WTC11 (cell line): Measurements from ENCODE around the gene ZDHHC18. TPM values are rescaled to one million over a fixed set of nuclear protein-coding genes. Genes with fewer than 3 reads are reported as not detected.

ENCODE experiments used
- ATAC-seq: fragments of 200-7000 bp; cut with Tn5 transposase; 2 replicates; pipeline ENCODE4 v1.10.0; 2021; ENCODE audit warnings: mild to moderate bottlenecking, moderate library complexity
- CTCF ChIA-PET: fragments of 300-600 bp; sonication (Branson Sonifier 250); formaldehyde crosslinking; loops from one replicate; lab custom pipeline; 2021; ENCODE audit warnings: antibody characterized with exemption; lab: Charles Lee
- POLR2A ChIA-PET: fragments of 350-600 bp; sonication (Branson Sonifier 250); formaldehyde crosslinking; loops from one replicate; lab custom pipeline; 2021; ENCODE audit warnings: antibody characterized with exemption; lab: Charles Lee
- DNase-seq: peaks from one replicate; pipeline ENCODE4 v3.0.0; 2021; ENCODE audit warnings: low spot score
- H3K27ac Mint-ChIP-seq: 2 replicates; pipeline ENCODE4 v1.8.0; 2021; ENCODE audit warnings: mixed read lengths
- H3K27me3 Mint-ChIP-seq: 2 replicates; pipeline ENCODE4 v1.8.0; 2021; ENCODE audit warnings: low read depth, mild to moderate bottlenecking, moderate library complexity, mixed read lengths
- H3K36me3 Mint-ChIP-seq: 2 replicates; pipeline ENCODE4 v1.8.0; 2021; ENCODE audit warnings: mixed read lengths
- H3K4me1 Mint-ChIP-seq: 2 replicates; pipeline ENCODE4 v1.8.0; 2022; ENCODE audit warnings: mixed read lengths
- H3K4me3 Mint-ChIP-seq: 2 replicates; pipeline ENCODE4 v1.8.0; 2021; ENCODE audit warnings: mild to moderate bottlenecking, moderate library complexity, mixed read lengths
- H3K9me3 Mint-ChIP-seq: 2 replicates; pipeline ENCODE4 v1.8.0; 2021; ENCODE audit warnings: mixed read lengths
- ATF1 ChIP-seq: sonication (generic); formaldehyde crosslinking; IDR thresholded peaks from 2 replicates; pipeline ENCODE4 v1.8.1; 2023; ENCODE audit warnings: mild to moderate bottlenecking, moderate library complexity, missing genetic modification reagents
- CREB1 ChIP-seq: sonication (generic); formaldehyde crosslinking; IDR thresholded peaks from 2 replicates; pipeline ENCODE4 v1.8.0; 2023; ENCODE audit warnings: mild to moderate bottlenecking, missing genetic modification reagents
- CREM ChIP-seq: sonication (generic); formaldehyde crosslinking; IDR thresholded peaks from 2 replicates; pipeline ENCODE4 v1.8.1; 2022; ENCODE audit warnings: mild to moderate bottlenecking, missing genetic modification reagents, moderate library complexity
- GRHL2 ChIP-seq: fragments of 250-450 bp; sonication (Bioruptor Pico); IDR thresholded peaks from 2 replicates; pipeline ENCODE4 v1.8.0; 2022; ENCODE audit warnings: mild to moderate bottlenecking, moderate library complexity; ENCODE audit not compliant: insufficient replicate concordance, severe bottlenecking
- KAT7 ChIP-seq: sonication (generic); formaldehyde crosslinking; IDR thresholded peaks from 2 replicates; pipeline ENCODE4 v1.8.1; 2023; ENCODE audit warnings: missing genetic modification reagents, mild to moderate bottlenecking, borderline replicate concordance
- NR2C2 ChIP-seq: sonication (generic); formaldehyde crosslinking; IDR thresholded peaks from 2 replicates; pipeline ENCODE4 v1.8.0; 2022; ENCODE audit warnings: mild to moderate bottlenecking, missing genetic modification reagents
- PRRX2 ChIP-seq: fragments of 250-450 bp; sonication (Bioruptor Pico); IDR thresholded peaks from 2 replicates; pipeline ENCODE4 v1.8.0; 2021; ENCODE audit warnings: mild to moderate bottlenecking
- SMAD3 ChIP-seq: sonication (generic); formaldehyde crosslinking; IDR thresholded peaks from 2 replicates; pipeline ENCODE4 v1.8.0; 2022; ENCODE audit warnings: missing genetic modification reagents, mild to moderate bottlenecking, borderline replicate concordance
- TP53 ChIP-seq: sonication (generic); formaldehyde crosslinking; IDR thresholded peaks from 2 replicates; pipeline ENCODE4 v1.8.1; 2023; ENCODE audit warnings: mild to moderate bottlenecking, missing genetic modification reagents
- ZNF138 ChIP-seq: sonication (generic); formaldehyde crosslinking; conservative IDR thresholded peaks from 2 replicates; pipeline ENCODE4 v1.8.1; 2022; ENCODE audit warnings: mild to moderate bottlenecking, moderate library complexity, missing genetic modification reagents
- ZNF219 ChIP-seq: sonication (generic); formaldehyde crosslinking; IDR thresholded peaks from 2 replicates; pipeline ENCODE4 v1.8.0; 2023; ENCODE audit warnings: missing genetic modification reagents, mild to moderate bottlenecking, borderline replicate concordance
- ZNF232 ChIP-seq: sonication (generic); formaldehyde crosslinking; IDR thresholded peaks from 2 replicates; pipeline ENCODE4 v1.8.0; 2022; ENCODE audit warnings: mild to moderate bottlenecking, missing genetic modification reagents
- ZNF317 ChIP-seq: sonication (generic); formaldehyde crosslinking; IDR thresholded peaks from 2 replicates; pipeline ENCODE4 v1.8.1; 2023; ENCODE audit warnings: low read depth, mild to moderate bottlenecking, moderate library complexity, missing genetic modification reagents, borderline replicate concordance
- ZNF416 ChIP-seq: fragments of 250-450 bp; sonication (Bioruptor Pico); IDR thresholded peaks from 2 replicates; pipeline ENCODE4 v1.9.0; 2021; ENCODE audit warnings: mild to moderate bottlenecking, inconsistent platforms
- ZNF671 ChIP-seq: fragments of 250-450 bp; sonication (Bioruptor Pico); IDR thresholded peaks from 2 replicates; pipeline ENCODE4 v1.8.0; 2021; ENCODE audit warnings: mild to moderate bottlenecking
- total RNA-seq: library from RNA; stranded (reverse); gene quantifications from 3 replicates; pipeline ENCODE4 v1.2.3, GENCODE V29; 2021
- TF ChIP-seq, protein P1 (sequence below): sonication (generic); formaldehyde crosslinking; IDR thresholded peaks from 2 replicates; pipeline ENCODE4 v1.8.0; 2022; ENCODE audit warnings: missing genetic modification reagents
- TF ChIP-seq, protein P2 (sequence below): sonication (generic); formaldehyde crosslinking; IDR thresholded peaks from 2 replicates; pipeline ENCODE4 v1.8.1; 2022; ENCODE audit warnings: low read depth, missing genetic modification reagents, borderline replicate concordance
- TF ChIP-seq, protein P3 (sequence below): sonication (generic); formaldehyde crosslinking; IDR thresholded peaks from 2 replicates; pipeline ENCODE4 v1.8.1; 2022; ENCODE audit warnings: mild to moderate bottlenecking, moderate library complexity, missing genetic modification reagents
- TF ChIP-seq, protein P4 (sequence below): sonication (generic); formaldehyde crosslinking; IDR thresholded peaks from 2 replicates; pipeline ENCODE4 v1.8.1; 2023; ENCODE audit warnings: mild to moderate bottlenecking, moderate library complexity, missing genetic modification reagents
- TF ChIP-seq, protein P5 (sequence below): fragments of 250-450 bp; sonication (Bioruptor Pico); IDR thresholded peaks from 2 replicates; pipeline ENCODE4 v1.9.0; 2021; ENCODE audit warnings: mild to moderate bottlenecking

ZDHHC18 gene
- total RNA-seq, 1 experiment from 2014 or later = 26.5 TPM

DNA sequence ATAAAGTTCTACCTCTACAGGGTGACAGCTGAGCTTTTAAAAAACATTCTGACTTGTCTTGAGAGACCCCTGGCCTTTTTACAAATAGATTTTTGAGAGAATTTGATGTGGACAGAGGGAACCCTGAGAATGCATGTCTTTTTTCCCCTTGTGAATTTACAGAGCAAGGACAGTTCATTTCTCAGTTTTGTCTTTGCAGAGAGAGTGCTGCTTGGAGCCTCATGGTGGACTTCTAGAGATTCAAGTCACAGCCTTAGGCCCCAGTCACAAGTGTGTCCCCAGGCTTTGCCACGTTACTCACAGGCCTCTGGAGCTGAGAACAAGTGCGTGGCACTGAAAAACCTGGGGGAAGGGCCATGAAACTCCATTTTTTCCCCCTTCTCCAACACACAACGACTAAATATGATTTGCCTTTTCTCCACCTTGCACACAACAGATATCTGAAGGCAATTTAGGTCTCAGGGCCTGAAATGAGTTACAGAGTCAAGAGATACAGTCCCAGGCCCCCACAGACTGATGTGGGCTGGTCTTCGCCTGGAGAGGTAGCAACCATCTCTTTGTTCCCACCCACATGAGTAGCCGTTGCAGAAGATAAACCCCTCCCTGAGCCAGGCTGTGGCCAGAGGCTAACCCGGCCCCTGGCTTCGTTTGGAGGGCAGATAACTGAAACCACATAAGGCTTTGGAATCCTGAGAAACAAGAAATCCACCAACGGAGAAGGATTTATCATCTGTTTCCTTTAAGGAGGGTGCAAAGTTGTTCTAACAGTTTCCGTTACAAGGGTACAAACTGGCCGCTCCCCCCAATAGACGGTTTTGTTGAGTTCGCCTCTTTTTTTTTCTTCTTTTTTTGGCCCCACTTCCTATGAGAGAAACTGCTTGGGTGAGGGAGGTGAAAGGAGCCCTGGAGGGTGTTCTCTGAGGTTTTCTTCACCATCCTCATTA, 39.8 kb upstream of the ZDHHC18 start:
- Mint-ChIP-seq H3K4me1 (peaks cover 58% of the 10 kb centered on the region), H3K4me3 (peak overlapping the region; percentile 97), H3K27ac (peak overlapping the region; percentile 98), H3K9me3 (no peaks in the 10 kb centered on the region), H3K36me3 (peaks cover 6% of the 10 kb centered on the region; the same call in 1 of the 2 replicates), H3K27me3 (no peaks in the 10 kb centered on the region; the same call in 1 of the 2 replicates)
- ChIA-PET CTCF (interaction anchor here (1.0 to 3.9 kb wide), 7 partner anchors 94 to 249 kb away, joined by 3 to 52 read pairs (median 17); no protein-coding TSS in a partner anchor), POLR2A (interaction anchor here (1.0 to 3.0 kb wide), 4 partner anchors 15 to 255 kb away, joined by 3 to 19 read pairs (median 3); no protein-coding TSS in a partner anchor)
- peak; percentile 44 for ATAC-seq
- TF ChIP-seq, protein P1, sequence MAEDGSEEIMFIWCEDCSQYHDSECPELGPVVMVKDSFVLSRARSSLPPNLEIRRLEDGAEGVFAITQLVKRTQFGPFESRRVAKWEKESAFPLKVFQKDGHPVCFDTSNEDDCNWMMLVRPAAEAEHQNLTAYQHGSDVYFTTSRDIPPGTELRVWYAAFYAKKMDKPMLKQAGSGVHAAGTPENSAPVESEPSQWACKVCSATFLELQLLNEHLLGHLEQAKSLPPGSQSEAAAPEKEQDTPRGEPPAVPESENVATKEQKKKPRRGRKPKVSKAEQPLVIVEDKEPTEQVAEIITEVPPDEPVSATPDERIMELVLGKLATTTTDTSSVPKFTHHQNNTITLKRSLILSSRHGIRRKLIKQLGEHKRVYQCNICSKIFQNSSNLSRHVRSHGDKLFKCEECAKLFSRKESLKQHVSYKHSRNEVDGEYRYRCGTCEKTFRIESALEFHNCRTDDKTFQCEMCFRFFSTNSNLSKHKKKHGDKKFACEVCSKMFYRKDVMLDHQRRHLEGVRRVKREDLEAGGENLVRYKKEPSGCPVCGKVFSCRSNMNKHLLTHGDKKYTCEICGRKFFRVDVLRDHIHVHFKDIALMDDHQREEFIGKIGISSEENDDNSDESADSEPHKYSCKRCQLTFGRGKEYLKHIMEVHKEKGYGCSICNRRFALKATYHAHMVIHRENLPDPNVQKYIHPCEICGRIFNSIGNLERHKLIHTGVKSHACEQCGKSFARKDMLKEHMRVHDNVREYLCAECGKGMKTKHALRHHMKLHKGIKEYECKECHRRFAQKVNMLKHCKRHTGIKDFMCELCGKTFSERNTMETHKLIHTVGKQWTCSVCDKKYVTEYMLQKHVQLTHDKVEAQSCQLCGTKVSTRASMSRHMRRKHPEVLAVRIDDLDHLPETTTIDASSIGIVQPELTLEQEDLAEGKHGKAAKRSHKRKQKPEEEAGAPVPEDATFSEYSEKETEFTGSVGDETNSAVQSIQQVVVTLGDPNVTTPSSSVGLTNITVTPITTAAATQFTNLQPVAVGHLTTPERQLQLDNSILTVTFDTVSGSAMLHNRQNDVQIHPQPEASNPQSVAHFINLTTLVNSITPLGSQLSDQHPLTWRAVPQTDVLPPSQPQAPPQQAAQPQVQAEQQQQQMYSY (CRISPR knock-in tag) = peak; percentile 64; the same call in 1 of the 2 replicates
- no peak for TF ChIP-seq ZNF317
- TF ChIP-seq, protein P2, sequence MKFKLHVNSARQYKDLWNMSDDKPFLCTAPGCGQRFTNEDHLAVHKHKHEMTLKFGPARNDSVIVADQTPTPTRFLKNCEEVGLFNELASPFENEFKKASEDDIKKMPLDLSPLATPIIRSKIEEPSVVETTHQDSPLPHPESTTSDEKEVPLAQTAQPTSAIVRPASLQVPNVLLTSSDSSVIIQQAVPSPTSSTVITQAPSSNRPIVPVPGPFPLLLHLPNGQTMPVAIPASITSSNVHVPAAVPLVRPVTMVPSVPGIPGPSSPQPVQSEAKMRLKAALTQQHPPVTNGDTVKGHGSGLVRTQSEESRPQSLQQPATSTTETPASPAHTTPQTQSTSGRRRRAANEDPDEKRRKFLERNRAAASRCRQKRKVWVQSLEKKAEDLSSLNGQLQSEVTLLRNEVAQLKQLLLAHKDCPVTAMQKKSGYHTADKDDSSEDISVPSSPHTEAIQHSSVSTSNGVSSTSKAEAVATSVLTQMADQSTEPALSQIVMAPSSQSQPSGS (CRISPR knock-in tag) = no peak
- TF ChIP-seq CREB1 (CRISPR knock-in tag) = no peak
- no peak for TF ChIP-seq GRHL2 (CRISPR knock-in tag)
- TF ChIP-seq ATF1 = no peak
- no peak for TF ChIP-seq ZNF232
- peak; percentile 48 for DNase-seq

DNA sequence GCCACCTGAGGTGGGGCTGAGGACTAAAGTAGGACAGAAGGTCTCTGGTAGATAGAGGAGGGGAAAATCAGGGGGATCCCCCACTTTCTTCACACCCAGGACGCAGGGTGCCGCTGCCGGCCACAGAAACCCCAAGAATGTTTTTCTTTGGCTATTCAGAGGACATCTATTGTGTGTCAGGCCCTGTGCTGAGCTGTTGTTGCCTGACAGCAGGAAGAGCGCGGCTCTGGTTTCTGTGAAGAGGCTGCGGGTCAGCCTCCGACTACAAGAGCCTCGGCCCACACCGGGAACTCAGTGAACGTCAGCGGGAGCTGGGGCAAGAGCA, 39.1 kb upstream of the ZDHHC18 start:
- POLR2A ChIA-PET = interaction anchor here (0.6 to 3.0 kb wide), 7 partner anchors 11 to 256 kb away, joined by 3 to 19 read pairs (median 3); no protein-coding TSS in a partner anchor
- Mint-ChIP-seq H3K9me3 (no peaks in the 10 kb centered on the region), H3K4me1 (peaks cover 58% of the 10 kb centered on the region)
- TF ChIP-seq SMAD3 (CRISPR knock-in tag) = 0 out of 2 replicates have a peak, but pooled peaks have one; percentile 23
- TF ChIP-seq, protein P3, sequence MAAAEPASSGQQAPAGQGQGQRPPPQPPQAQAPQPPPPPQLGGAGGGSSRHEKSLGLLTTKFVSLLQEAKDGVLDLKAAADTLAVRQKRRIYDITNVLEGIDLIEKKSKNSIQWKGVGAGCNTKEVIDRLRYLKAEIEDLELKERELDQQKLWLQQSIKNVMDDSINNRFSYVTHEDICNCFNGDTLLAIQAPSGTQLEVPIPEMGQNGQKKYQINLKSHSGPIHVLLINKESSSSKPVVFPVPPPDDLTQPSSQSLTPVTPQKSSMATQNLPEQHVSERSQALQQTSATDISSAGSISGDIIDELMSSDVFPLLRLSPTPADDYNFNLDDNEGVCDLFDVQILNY (CRISPR knock-in tag) = no peak
- TF ChIP-seq ZNF671 (CRISPR knock-in tag) = 0 out of 2 replicates have a peak, but pooled peaks have one; percentile 43
- 0 out of 2 replicates have a peak, but pooled peaks have one; percentile 7 for TF ChIP-seq ZNF416 (CRISPR knock-in tag)
- no peak for TF ChIP-seq CREB1 (CRISPR knock-in tag)
- TF ChIP-seq, protein P4, sequence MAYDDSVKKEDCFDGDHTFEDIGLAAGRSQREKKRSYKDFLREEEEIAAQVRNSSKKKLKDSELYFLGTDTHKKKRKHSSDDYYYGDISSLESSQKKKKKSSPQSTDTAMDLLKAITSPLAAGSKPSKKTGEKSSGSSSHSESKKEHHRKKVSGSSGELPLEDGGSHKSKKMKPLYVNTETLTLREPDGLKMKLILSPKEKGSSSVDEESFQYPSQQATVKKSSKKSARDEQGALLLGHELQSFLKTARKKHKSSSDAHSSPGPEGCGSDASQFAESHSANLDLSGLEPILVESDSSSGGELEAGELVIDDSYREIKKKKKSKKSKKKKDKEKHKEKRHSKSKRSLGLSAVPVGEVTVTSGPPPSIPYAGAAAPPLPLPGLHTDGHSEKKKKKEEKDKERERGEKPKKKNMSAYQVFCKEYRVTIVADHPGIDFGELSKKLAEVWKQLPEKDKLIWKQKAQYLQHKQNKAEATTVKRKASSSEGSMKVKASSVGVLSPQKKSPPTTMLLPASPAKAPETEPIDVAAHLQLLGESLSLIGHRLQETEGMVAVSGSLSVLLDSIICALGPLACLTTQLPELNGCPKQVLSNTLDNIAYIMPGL (CRISPR knock-in tag) = 0 out of 2 replicates have a peak, but pooled peaks have one; percentile 22
- TF ChIP-seq, protein P5, sequence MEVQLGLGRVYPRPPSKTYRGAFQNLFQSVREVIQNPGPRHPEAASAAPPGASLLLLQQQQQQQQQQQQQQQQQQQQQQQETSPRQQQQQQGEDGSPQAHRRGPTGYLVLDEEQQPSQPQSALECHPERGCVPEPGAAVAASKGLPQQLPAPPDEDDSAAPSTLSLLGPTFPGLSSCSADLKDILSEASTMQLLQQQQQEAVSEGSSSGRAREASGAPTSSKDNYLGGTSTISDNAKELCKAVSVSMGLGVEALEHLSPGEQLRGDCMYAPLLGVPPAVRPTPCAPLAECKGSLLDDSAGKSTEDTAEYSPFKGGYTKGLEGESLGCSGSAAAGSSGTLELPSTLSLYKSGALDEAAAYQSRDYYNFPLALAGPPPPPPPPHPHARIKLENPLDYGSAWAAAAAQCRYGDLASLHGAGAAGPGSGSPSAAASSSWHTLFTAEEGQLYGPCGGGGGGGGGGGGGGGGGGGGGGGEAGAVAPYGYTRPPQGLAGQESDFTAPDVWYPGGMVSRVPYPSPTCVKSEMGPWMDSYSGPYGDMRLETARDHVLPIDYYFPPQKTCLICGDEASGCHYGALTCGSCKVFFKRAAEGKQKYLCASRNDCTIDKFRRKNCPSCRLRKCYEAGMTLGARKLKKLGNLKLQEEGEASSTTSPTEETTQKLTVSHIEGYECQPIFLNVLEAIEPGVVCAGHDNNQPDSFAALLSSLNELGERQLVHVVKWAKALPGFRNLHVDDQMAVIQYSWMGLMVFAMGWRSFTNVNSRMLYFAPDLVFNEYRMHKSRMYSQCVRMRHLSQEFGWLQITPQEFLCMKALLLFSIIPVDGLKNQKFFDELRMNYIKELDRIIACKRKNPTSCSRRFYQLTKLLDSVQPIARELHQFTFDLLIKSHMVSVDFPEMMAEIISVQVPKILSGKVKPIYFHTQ = peak; percentile 43; the same call in 1 of the 2 replicates
- TF ChIP-seq ZNF138 (CRISPR knock-in tag) = no peak
- 0 out of 2 replicates have a peak, but pooled peaks have one; percentile 28 for TF ChIP-seq KAT7 (CRISPR knock-in tag)
- TF ChIP-seq CREM (CRISPR knock-in tag) = 0 out of 2 replicates have a peak, but pooled peaks have one; percentile 36
- TF ChIP-seq ZNF219 (CRISPR knock-in tag) = no peak
- no peak for TF ChIP-seq TP53 (CRISPR knock-in tag)
- no peak for TF ChIP-seq NR2C2 (CRISPR knock-in tag)
- no peak for TF ChIP-seq PRRX2 (CRISPR knock-in tag)
- TF ChIP-seq, all 79 proteins: peak for 7
- peak overlapping the region; percentile 98 for H3K27ac Mint-ChIP-seq
- no peaks in the 10 kb centered on the region; the same call in 1 of the 2 replicates for H3K27me3 Mint-ChIP-seq
- CTCF ChIA-PET = interaction anchor here (1.0 to 5.4 kb wide), 14 partner anchors 13 to 287 kb away, joined by 3 to 110 read pairs (median 19); no protein-coding TSS in a partner anchor
- peak; percentile 11 for ATAC-seq
- H3K4me3 Mint-ChIP-seq = peak overlapping the region; percentile 97
- peaks cover 2% of the 10 kb centered on the region; the same call in 1 of the 2 replicates for H3K36me3 Mint-ChIP-seq
- DNase-seq = no peak
